ENCODE measurements around the gene NFKB1.
"Not testable (repeated sequence)": the region's sequence is repeated elsewhere in the genome, so short reads cannot be mapped to it uniquely, and the experiment has no call there.

Gene NFKB1

GRCh38 chr4:102599886-102600285 is 98.7 kb downstream of the NFKB1 start:
- ATAC-seq, result no peak
- Mint-ChIP-seq H3K4me3 (no peak overlapping the region), H3K36me3 (ENCODE audit: low read depth) (peaks cover 84% of the 10 kb centered on the region), H3K27ac (peak overlapping the region; percentile 97), H3K9me3 (no peaks in the 10 kb centered on the region), H3K4me1 (peaks cover 73% of the 10 kb centered on the region), H3K27me3 (no peaks in the 10 kb centered on the region)
- no peak for DNase-seq

DNA sequence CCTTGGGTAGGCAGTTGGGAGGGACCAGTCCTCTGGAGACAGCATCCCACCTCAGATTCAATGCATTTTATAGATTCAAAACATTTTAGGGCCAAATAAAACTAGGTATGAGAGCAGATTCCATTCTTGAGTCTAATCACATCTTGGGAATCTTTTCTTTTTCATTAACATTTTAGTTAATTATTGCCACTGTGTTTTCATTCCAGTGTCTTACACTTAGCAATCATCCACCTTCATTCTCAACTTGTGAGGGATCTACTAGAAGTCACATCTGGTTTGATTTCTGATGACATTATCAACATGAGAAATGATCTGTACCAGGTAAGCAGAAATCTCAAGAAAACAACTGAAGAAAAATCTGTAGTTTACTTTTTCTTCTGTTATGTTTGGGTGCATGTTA is 99.5 kb downstream of the NFKB1 start:
- Mint-ChIP-seq H3K4me1 (peaks cover 74% of the 10 kb centered on the region), H3K4me3 (no peak overlapping the region), H3K36me3 (ENCODE audit: low read depth) (peaks cover 85% of the 10 kb centered on the region), H3K27me3 (no peaks in the 10 kb centered on the region), H3K9me3 (no peaks in the 10 kb centered on the region), H3K27ac (peak overlapping the region; percentile 97)
- ATAC-seq (no peak), DNase-seq (no peak)

- Mint-ChIP-seq H3K4me3 (no peak overlapping the region), H3K9me3 (no peaks in the 10 kb centered on the region), H3K36me3 (ENCODE audit: low read depth) (peaks cover 82% of the 10 kb centered on the region), H3K4me1 (peaks cover 70% of the 10 kb centered on the region), H3K27me3 (no peaks in the 10 kb centered on the region), H3K27ac (no peak overlapping the region)
- DNase-seq, result no peak
- no peak for ATAC-seq
Observed at GRCh38 chr4:102601586-102602227, 100.5 kb downstream of the NFKB1 start.

DNA sequence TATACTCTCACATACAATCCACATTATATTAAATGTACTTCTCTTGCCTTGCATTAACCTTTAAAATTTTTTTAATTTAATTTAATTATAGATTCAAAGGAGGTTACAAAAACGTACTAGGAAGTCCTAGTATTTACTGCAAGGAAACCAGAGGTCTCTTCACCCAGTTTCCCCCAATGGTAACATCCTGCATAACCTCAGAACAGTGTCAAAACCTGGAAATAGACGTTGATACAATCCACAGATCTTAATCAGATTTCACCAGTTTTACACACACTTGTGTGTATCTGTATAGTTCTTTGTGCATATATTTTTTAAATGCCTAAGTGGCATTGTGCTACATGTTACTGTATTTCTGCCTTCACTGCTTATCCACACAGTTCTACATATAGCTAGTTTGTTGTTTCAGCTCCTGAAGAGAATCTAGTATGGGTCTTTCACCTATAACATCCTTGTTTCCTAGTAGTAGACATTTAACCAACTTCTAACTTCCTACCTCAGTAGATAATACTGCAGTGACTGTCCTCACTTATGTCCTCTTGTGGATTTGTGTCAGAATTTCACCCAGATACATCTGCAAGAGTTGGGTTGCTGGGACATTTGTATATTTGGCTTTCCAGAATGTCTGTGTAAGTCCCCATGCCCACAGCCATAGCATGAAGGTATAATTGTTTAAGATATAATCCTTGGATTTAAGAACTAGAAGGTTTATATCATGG is 103.2 kb downstream of the NFKB1 start:
- Mint-ChIP-seq H3K27ac (peak overlapping the region; percentile 42), H3K9me3 (no peaks in the 10 kb centered on the region), H3K4me3 (no peak overlapping the region), H3K36me3 (ENCODE audit: low read depth) (peaks cover 83% of the 10 kb centered on the region), H3K4me1 (peaks cover 69% of the 10 kb centered on the region), H3K27me3 (no peaks in the 10 kb centered on the region)
- ATAC-seq, result no peak
- DNase-seq, result no peak

GRCh38 chr4:102606261-102606660 is 105.1 kb downstream of the NFKB1 start:
- H3K27ac Mint-ChIP-seq, result peak overlapping the region; percentile 50
- ATAC-seq (no peak), DNase-seq (no peak)
- H3K36me3 Mint-ChIP-seq (ENCODE audit: low read depth), result peaks cover 84% of the 10 kb centered on the region
- peaks cover 68% of the 10 kb centered on the region for H3K4me1 Mint-ChIP-seq
- H3K4me3 Mint-ChIP-seq, result no peak overlapping the region
- H3K9me3 Mint-ChIP-seq, result no peaks in the 10 kb centered on the region
- H3K27me3 Mint-ChIP-seq, result no peaks in the 10 kb centered on the region

GRCh38 chr4:102606846-102607450 is 105.8 kb downstream of the NFKB1 start:
- Mint-ChIP-seq H3K4me1 (peaks cover 72% of the 10 kb centered on the region), H3K27ac (peak overlapping the region; percentile 50), H3K36me3 (ENCODE audit: low read depth) (peaks cover 84% of the 10 kb centered on the region)

GRCh38 chr4:102608190-102608589 is 107.0 kb downstream of the NFKB1 start:
- ATAC-seq (peak; percentile 35), DNase-seq (no peak)
- no peaks in the 10 kb centered on the region for H3K27me3 Mint-ChIP-seq
- peak overlapping the region; percentile 77 for H3K27ac Mint-ChIP-seq
- H3K4me3 Mint-ChIP-seq, result no peak overlapping the region
- H3K36me3 Mint-ChIP-seq (ENCODE audit: low read depth), result peaks cover 90% of the 10 kb centered on the region
- peaks cover 84% of the 10 kb centered on the region for H3K4me1 Mint-ChIP-seq
- H3K9me3 Mint-ChIP-seq, result no peaks in the 10 kb centered on the region

More at GRCh38 chr4:102606846-102607450, 105.8 kb downstream of the NFKB1 start:
- no peak overlapping the region for H3K4me3 Mint-ChIP-seq
- H3K9me3 Mint-ChIP-seq, result no peaks in the 10 kb centered on the region
- H3K27me3 Mint-ChIP-seq, result no peaks in the 10 kb centered on the region
- ATAC-seq, result no peak
- DNase-seq, result no peak

DNA sequence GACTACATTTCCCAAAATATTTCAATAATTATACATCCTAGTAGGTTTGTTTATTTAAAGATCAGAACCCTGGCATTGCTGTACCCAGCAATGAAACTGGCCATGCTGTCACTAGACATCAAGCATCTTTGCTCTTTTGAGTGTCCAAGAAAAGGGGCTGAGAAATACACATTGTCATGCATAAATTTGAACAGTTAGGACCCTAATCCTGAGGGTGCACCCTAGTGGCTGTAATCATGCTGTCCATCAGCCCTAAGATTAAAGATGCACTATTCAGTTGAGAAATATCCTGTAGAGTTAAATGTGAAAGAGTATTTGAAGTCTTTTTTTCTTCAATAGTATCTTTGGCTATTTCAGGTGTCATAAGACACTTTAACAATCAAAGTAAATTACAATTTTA is 108.8 kb downstream of the NFKB1 start:
- ATAC-seq, result no peak
- peaks cover 90% of the 10 kb centered on the region for H3K4me1 Mint-ChIP-seq
- no peak overlapping the region for H3K4me3 Mint-ChIP-seq
- H3K9me3 Mint-ChIP-seq, result no peaks in the 10 kb centered on the region
- no peaks in the 10 kb centered on the region for H3K27me3 Mint-ChIP-seq
- no peak for DNase-seq
- peak overlapping the region; percentile 75 for H3K27ac Mint-ChIP-seq
- peaks cover 93% of the 10 kb centered on the region for H3K36me3 Mint-ChIP-seq (ENCODE audit: low read depth)

DNA sequence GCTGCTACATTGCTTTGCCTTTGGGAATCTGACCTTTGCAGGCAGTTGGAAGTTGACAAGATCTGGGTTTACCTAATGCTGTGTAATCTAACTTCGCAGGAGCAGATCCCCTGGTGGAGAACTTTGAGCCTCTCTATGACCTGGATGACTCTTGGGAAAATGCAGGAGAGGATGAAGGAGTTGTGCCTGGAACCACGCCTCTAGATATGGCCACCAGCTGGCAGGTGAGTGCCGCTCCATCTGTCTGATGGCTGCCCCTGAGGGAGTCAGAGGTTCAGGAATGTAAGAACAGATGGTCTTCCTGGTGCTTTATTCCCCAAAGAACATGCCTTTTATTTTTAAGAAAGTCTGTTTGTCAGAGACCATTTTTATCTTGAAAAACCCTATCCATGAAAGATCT is 109.3 kb downstream of the NFKB1 start:
- no peak for DNase-seq
- peaks cover 90% of the 10 kb centered on the region for H3K4me1 Mint-ChIP-seq
- ATAC-seq, result no peak
- H3K4me3 Mint-ChIP-seq, result no peak overlapping the region
- H3K36me3 Mint-ChIP-seq (ENCODE audit: low read depth), result peaks cover 92% of the 10 kb centered on the region
- no peaks in the 10 kb centered on the region for H3K27me3 Mint-ChIP-seq
- H3K27ac Mint-ChIP-seq, result peak overlapping the region; percentile 75
- no peaks in the 10 kb centered on the region for H3K9me3 Mint-ChIP-seq

- Mint-ChIP-seq H3K9me3 (no peaks in the 10 kb centered on the region), H3K36me3 (ENCODE audit: low read depth) (peaks cover 93% of the 10 kb centered on the region), H3K27me3 (no peaks in the 10 kb centered on the region), H3K27ac (peak overlapping the region; percentile 92), H3K4me3 (peak overlapping the region; percentile 60), H3K4me1 (peaks cover 91% of the 10 kb centered on the region)
- no peak for DNase-seq
- ATAC-seq, result no peak
Observed at GRCh38 chr4:102612210-102612609, 111.1 kb downstream of the NFKB1 start.

DNA sequence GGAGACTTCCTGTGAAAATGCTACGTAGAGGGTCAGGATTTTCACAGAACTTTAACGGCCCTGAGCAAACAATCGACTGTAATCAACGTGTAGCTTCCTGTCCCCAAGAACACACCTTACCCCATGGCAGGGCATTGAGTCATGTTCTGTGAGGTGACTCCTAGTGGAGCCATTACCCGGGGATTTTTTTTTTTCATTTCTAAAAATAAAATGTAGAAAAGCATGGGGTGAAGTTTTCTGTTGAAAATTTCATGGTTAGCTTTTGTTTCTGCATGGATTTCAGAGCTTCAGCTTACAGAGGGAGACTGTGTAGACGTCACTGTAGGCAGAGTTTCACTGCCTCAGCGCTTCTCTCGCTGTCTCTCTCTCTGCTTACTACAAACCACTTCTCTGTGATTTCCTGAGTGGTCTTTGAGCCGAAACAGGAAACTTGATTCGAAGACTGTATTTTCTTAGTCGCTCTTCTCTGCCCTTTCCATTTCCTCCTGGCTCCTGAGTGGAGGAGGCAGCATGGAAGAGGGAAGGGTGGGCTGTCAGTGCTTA is 111.7 kb downstream of the NFKB1 start:
- Mint-ChIP-seq H3K36me3 (ENCODE audit: low read depth) (peaks cover 90% of the 10 kb centered on the region), H3K4me1 (peaks cover 84% of the 10 kb centered on the region), H3K9me3 (no peaks in the 10 kb centered on the region), H3K27ac (peak overlapping the region; percentile 92), H3K4me3 (peak overlapping the region; percentile 60), H3K27me3 (no peaks in the 10 kb centered on the region)
- ATAC-seq, result peak; percentile 87
- DNase-seq, result no peak

- ATAC-seq (no peak), DNase-seq (peak; percentile 36)
- peak overlapping the region; percentile 92 for H3K27ac Mint-ChIP-seq
- peaks cover 84% of the 10 kb centered on the region for H3K4me1 Mint-ChIP-seq
- H3K4me3 Mint-ChIP-seq, result peak overlapping the region; percentile 60
- peaks cover 7% of the 10 kb centered on the region for H3K9me3 Mint-ChIP-seq
- no peaks in the 10 kb centered on the region for H3K27me3 Mint-ChIP-seq
- H3K36me3 Mint-ChIP-seq (ENCODE audit: low read depth), result peaks cover 77% of the 10 kb centered on the region
Observed at GRCh38 chr4:102614801-102615200, 113.6 kb downstream of the NFKB1 start.

GRCh38 chr4:102616636-102617035 is 115.5 kb downstream of the NFKB1 start:
- Mint-ChIP-seq H3K27me3 (no peaks in the 10 kb centered on the region), H3K27ac (peak overlapping the region; percentile 62), H3K4me3 (no peak overlapping the region), H3K36me3 (ENCODE audit: low read depth) (peaks cover 60% of the 10 kb centered on the region), H3K4me1 (peaks cover 78% of the 10 kb centered on the region), H3K9me3 (peaks cover 7% of the 10 kb centered on the region)
- no peak for ATAC-seq
- DNase-seq, result no peak

GRCh38 chr4:102619021-102619420 is 117.9 kb downstream of the NFKB1 start:
- not testable (repeated sequence) for DNase-seq, H3K27me3 Mint-ChIP-seq, H3K9me3 Mint-ChIP-seq, ATAC-seq
- Mint-ChIP-seq H3K36me3 (ENCODE audit: low read depth) (peaks cover 38% of the 10 kb centered on the region), H3K4me3 (peak overlapping the region; percentile 16), H3K4me1 (peaks cover 60% of the 10 kb centered on the region), H3K27ac (peak overlapping the region; percentile 82)

Measured in activated naive CD8-positive, alpha-beta T cell treated with anti-CD3 and anti-CD28 coated beads, Interleukin-2, amount 50 U/mL, for 24 hours (primary cell).